Gastrocnemius medialis (tissue), 4 donors: Measurements from ENCODE around the gene C10orf90. TPM values are rescaled to one million over a fixed set of nuclear protein-coding genes. Genes with fewer than 3 reads are reported as not detected.

ENCODE experiments used
- ATAC-seq, 2 donors: fragments of 150-250 bp; one replicate each; pipeline ENCODE4 v1.9.1; 2016
- DNase-seq, 2 donors: peaks; one replicate each; pipeline ENCODE4 v3.0.0-alpha.2; 2019
- H3K27ac ChIP-seq, 4 donors: fragments of 200-600 bp; sonication (generic); 1 replicate in 1 of 4; 2 replicates in 3 of 4; pipeline ENCODE4 v1.5.1; 2016 to 2018; ENCODE audit warnings: mild to moderate bottlenecking in 2 of 4, moderate library complexity in 1 of 4
- H3K27me3 ChIP-seq, 3 donors: fragments of 200-600 bp; sonication (generic) in 2 of 3; 1 replicate in 1 of 3; 2 replicates in 2 of 3; pipeline versions ENCODE4 v1.5.1 to v1.6.0; 2016 to 2019; ENCODE audit warnings: mild to moderate bottlenecking in 1 of 3, moderate library complexity in 1 of 3
- H3K36me3 ChIP-seq, 2 donors: fragments of 200-600 bp; sonication (generic) in 1 of 2; one replicate each; pipeline ENCODE4 v1.5.1; 2017 to 2018
- H3K4me1 ChIP-seq, 2 donors: fragments of 200-600 bp; sonication (generic) in 1 of 2; one replicate each; pipeline ENCODE4 v1.5.1; 2016 to 2017; ENCODE audit warnings: mild to moderate bottlenecking in 2 of 2
- H3K4me3 ChIP-seq, 4 donors: fragments of 200-600 bp; sonication (generic) in 3 of 4; 1 replicate in 1 of 4; 2 replicates in 3 of 4; pipeline ENCODE4 v1.5.1; 2016 to 2019; ENCODE audit warnings: mild to moderate bottlenecking in 2 of 4
- H3K9me3 ChIP-seq, 3 donors: fragments of 200-600 bp; sonication (generic) in 2 of 3; 1 replicate in 1 of 3; 2 replicates in 2 of 3; pipeline ENCODE4 v1.5.1; 2016 to 2019
- POLR2A ChIP-seq, 2 donors: fragments of 450-650 bp; IDR thresholded peaks; one replicate each; pipeline ENCODE4 v1.6.1; 2017; ENCODE audit warnings: antibody characterized with exemption in 2 of 2, mild to moderate bottlenecking in 2 of 2, moderate library complexity in 2 of 2
- in situ Hi-C, 4 donors: fragments of 200-750 bp; cut with MboI; loops; one replicate each; pipeline versions ENCODE4 v1.15.0 to v1.8.0; 2017; ENCODE audit warnings: low sequenced_read_pairs in 4 of 4
- intact Hi-C: fragments of 100-400 bp; cut with DNase I; formaldehyde crosslinking; loops from one replicate; pipeline ENCODE4 v1.15.1; 2023; ENCODE audit warnings: low total_unique reads
- total RNA-seq, 4 donors: library from RNA; depleted of rRNA; stranded (reverse); fragments of >200 nt; gene quantifications; one replicate each; pipeline versions ENCODE4 v1.1.0 to v1.2.3, GENCODE V29; 2016
- TF ChIP-seq, protein P1 (sequence below), 5 experiments: fragments of 450-650 bp in 3 of 5; fragments of 200-600 bp in 2 of 5; sonication (generic) in 2 of 5; IDR thresholded peaks in 4 of 5; conservative IDR thresholded peaks in 1 of 5; 1 replicate in 4 of 5; 2 replicates in 1 of 5; pipeline ENCODE4 v1.5.1; 2016 to 2019; ENCODE audit warnings: antibody characterized with exemption in 5 of 5, mild to moderate bottlenecking in 3 of 5, moderate library complexity in 3 of 5

C10orf90 gene
- total RNA-seq, 4 donors from 2014 or later = not detected

DNA sequence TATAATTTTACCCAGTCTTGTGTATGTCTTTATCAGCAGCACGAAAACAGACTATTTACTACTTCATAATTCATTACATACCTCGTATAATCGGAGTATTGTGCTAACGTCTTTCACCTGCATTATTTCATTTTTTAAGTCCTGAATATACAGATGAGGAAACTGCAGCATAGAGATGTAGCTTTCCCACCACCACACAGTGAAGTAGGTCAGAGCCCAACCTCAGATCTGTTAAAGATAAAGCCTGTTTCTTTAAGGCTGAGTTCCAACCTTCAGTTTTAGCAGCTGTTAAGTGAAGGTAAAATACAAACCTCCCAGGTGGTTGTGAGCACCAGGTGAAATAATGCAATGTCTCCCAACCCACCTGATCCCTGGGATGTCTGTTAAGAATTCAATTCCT, 280.2 kb downstream of the C10orf90 start:
- no peaks in the 10 kb centered on the region for H3K9me3 ChIP-seq
- H3K36me3 ChIP-seq = no peaks in the 10 kb centered on the region
- ATAC-seq (no peak), DNase-seq (no peak)
- H3K4me1 ChIP-seq = peaks cover 0 to 5% of the 10 kb centered on the region in 2 donors
- TF ChIP-seq POLR2A (IDR thresholded peaks at IDR 0.05) = no peak
- TF ChIP-seq, protein P1, sequence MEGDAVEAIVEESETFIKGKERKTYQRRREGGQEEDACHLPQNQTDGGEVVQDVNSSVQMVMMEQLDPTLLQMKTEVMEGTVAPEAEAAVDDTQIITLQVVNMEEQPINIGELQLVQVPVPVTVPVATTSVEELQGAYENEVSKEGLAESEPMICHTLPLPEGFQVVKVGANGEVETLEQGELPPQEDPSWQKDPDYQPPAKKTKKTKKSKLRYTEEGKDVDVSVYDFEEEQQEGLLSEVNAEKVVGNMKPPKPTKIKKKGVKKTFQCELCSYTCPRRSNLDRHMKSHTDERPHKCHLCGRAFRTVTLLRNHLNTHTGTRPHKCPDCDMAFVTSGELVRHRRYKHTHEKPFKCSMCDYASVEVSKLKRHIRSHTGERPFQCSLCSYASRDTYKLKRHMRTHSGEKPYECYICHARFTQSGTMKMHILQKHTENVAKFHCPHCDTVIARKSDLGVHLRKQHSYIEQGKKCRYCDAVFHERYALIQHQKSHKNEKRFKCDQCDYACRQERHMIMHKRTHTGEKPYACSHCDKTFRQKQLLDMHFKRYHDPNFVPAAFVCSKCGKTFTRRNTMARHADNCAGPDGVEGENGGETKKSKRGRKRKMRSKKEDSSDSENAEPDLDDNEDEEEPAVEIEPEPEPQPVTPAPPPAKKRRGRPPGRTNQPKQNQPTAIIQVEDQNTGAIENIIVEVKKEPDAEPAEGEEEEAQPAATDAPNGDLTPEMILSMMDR (IDR thresholded peaks at IDR 0.05 in 4 of 5, conservative IDR thresholded peaks at IDR 0.05 in 1 of 5) = no peak
- peaks cover 10 to 21% (median 20%) of the 10 kb centered on the region in 3 donors for H3K27me3 ChIP-seq
- no peak overlapping the region for H3K4me3 ChIP-seq
- in situ Hi-C loops (loop anchor here in 1 of 4 donors (25.0 kb wide), 1 partner anchor 403 kb away; no protein-coding TSS in a partner anchor), intact Hi-C loops (no loop called here)
- no peak overlapping the region for H3K27ac ChIP-seq

DNA sequence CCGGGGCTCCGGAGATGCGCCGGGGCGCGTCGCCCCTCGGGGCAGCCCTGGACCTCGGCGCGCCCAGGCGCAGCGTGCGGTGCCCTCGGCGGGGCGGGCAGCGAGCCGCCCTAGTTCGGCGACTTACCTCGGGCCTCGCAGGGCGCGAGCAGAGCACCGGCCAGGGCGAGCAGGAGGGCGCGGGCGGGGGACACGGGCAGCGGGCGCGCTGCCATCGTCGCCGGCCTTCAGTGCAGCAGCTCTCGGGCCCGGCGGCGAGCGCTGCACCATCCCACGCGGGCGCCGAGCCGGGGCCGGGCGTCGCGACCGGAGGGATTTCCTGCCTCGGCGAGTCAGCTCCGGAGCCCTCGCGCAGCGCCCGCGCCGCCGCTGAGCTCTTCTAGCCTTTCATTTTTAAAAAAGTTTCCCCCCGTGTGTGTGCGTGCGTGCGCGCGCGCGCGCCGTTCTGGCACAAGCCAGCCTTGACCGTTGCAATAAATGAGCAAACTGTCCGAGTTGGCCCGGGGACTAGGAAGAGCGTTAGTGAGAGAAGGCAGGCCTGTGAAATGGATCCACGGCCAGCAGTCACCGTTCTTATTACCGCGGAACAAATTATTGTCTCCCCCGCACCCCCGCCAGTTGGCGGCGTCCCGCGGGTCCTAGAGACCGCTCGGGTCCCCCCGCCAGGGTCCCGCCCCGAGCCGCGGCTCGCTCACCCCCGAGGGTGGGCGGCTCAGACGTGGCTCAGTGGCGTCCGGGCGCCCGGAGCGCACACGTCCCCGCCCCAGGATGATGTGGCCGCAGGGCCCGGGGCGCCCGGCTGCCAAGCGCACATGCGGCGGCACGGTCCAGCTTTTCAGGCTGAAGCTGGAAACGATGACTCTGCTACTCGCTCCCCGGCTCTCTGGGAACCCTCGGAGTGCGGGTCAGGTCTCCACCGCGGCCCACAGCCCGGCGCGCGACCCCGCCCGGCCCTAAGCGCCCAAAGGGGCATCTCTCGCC, 282.3 kb downstream of the C10orf90 start, which contains the start of gene ADAM12:
ADAM12 (minus strand) TSS at position 547 of the 981 bp plus-strand sequence; CDS start at position 215, 332 bp downstream.
- peak within 1 kb of the TSS; percentile 34 to 45 (median 36) for H3K4me3 ChIP-seq
- no peak for DNase-seq
- intact Hi-C loops = no loop called here
- peaks cover 0 to 5% of the 10 kb centered on the region in 2 donors for H3K4me1 ChIP-seq
- H3K27ac ChIP-seq = no peak within 1 kb of the TSS
- H3K27me3 ChIP-seq = peaks cover 10 to 25% (median 20%) of the 10 kb centered on the region in 3 donors
- H3K36me3 ChIP-seq = no peaks in the 10 kb centered on the region
- in situ Hi-C loops = loop anchor here in 1 of 4 donors (25.0 kb wide), 1 partner anchor 401 kb away; no protein-coding TSS in a partner anchor
- no peak for ATAC-seq
- no peaks in the 10 kb centered on the region for H3K9me3 ChIP-seq
- no peak for TF ChIP-seq POLR2A (IDR thresholded peaks at IDR 0.05)
- TF ChIP-seq, protein P1 (IDR thresholded peaks at IDR 0.05 in 4 of 5, conservative IDR thresholded peaks at IDR 0.05 in 1 of 5) = no peak

DNA sequence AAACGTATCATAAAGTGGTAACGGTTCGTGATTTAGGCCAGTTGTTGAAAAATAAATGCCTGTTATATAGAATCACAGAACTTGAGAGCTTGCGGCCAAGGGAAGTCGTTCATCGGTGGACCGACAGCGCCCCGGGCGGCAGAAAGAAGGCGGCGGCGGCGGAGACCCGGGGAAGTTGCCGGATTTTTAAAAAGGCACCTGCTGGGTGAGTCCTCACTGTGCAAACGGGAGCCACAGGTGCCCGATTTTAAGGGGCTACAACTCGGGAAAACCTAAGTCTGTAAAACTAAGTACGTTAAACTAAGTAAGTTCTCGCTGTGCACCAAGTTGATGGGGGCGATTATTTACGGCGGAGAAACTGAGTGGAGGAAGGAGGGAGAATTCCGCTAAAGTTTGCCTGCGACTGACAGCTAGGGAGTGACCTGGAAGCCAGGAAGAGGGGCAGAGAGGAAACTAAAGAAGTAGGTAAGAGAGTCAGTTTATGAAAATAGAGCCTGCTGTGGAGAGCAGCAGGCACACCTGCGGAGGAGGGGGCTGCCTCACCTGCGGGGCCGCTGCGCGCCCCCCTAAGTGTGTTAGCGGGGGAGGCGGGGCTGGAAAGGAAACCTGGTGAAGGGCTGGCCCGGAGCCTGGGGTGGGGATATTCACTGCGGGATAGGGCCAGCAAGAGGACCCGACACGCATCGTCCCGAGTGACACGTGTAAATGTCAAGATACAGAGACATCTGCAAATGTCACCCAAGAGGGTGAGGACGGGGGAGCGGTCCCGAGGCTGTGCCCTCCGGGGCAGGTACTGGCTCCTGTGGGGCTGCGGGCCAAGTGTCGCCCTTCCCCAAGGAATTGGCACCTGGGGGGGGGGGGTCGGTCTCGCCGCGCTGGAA, 283.2 kb downstream of the C10orf90 start:
- in situ Hi-C loops (loop anchor here in 1 of 4 donors (25.0 kb wide), 1 partner anchor 400 kb away; no protein-coding TSS in a partner anchor), intact Hi-C loops (no loop called here)
- Histone ChIP-seq H3K4me3 (peak overlapping the region; percentile 9 to 45 (median 24)), H3K27ac (no peak overlapping the region), H3K36me3 (no peaks in the 10 kb centered on the region), H3K9me3 (no peaks in the 10 kb centered on the region), H3K4me1 (peaks cover 0 to 5% of the 10 kb centered on the region in 2 donors), H3K27me3 (peaks cover 10 to 25% (median 20%) of the 10 kb centered on the region in 3 donors)
- ATAC-seq (no peak), DNase-seq (no peak)
- no peak for TF ChIP-seq POLR2A (IDR thresholded peaks at IDR 0.05)
- TF ChIP-seq, protein P1 (IDR thresholded peaks at IDR 0.05 in 4 of 5, conservative IDR thresholded peaks at IDR 0.05 in 1 of 5) = peak in 3 of 5 experiments; percentile 38 to 51 (median 42)

DNA sequence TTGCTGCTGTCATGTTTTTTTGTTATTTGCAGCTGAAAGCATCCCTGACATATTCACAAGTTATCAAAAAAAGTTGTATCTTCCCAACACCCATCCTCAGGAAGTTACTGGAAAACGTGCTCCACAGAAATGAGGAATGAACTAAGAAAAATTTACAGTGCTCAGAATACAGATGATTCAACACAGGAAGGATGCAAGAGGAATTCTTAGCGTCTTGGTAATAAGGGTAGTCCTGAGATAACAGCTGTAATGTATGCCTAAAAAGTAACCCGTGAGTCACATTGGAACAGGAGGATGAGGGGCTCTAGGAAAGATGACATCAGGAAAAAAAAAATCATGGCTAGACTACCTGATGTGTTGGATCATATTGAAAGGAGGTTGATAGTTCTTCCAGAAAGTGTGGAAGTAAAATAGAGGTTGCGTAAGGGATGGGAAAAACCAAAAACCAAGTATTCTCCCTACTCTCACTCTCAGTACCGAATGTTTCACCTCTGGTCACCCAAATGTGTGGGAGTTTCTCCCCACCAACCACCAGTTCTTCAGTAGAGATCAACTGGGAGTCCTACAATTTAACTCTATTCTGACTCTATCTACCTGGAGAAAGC, 286.1 kb downstream of the C10orf90 start:
- H3K36me3 ChIP-seq = no peaks in the 10 kb centered on the region
- intact Hi-C loops = no loop called here
- no peak overlapping the region for H3K4me3 ChIP-seq
- no peaks in the 10 kb centered on the region for H3K9me3 ChIP-seq
- TF ChIP-seq, protein P1 (IDR thresholded peaks at IDR 0.05 in 4 of 5, conservative IDR thresholded peaks at IDR 0.05 in 1 of 5) = no peak
- no peak for TF ChIP-seq POLR2A (IDR thresholded peaks at IDR 0.05)
- peaks cover 0 to 5% of the 10 kb centered on the region in 2 donors for H3K4me1 ChIP-seq
- DNase-seq (no peak), ATAC-seq (no peak)
- H3K27ac ChIP-seq = no peak overlapping the region
- H3K27me3 ChIP-seq = peaks cover 10 to 25% (median 20%) of the 10 kb centered on the region in 3 donors
- in situ Hi-C loops = loop anchor here in 1 of 4 donors (25.0 kb wide), 1 partner anchor 397 kb away; no protein-coding TSS in a partner anchor
